Measurements from ENCODE around the gene SNED1. TPM values are rescaled to one million over a fixed set of nuclear protein-coding genes. Genes with fewer than 3 reads are reported as not detected.

Gene SNED1
- total RNA-seq, 3 donors from 2014 or later, result 27.1 to 46.9 (median 35.2) TPM

- Histone ChIP-seq H3K4me3 (no peak overlapping the region), H3K27me3 (no peaks in the 10 kb centered on the region), H3K27ac (no peak overlapping the region), H3K9me3 (no peaks in the 10 kb centered on the region), H3K36me3 (no peaks in the 10 kb centered on the region), H3K4me1 (no peaks in the 10 kb centered on the region)
- TF ChIP-seq POLR2AphosphoS5 (IDR thresholded peaks at IDR 0.05) (no peak), POLR2A (IDR thresholded peaks at IDR 0.05) (no peak)
- TF ChIP-seq, protein P1, sequence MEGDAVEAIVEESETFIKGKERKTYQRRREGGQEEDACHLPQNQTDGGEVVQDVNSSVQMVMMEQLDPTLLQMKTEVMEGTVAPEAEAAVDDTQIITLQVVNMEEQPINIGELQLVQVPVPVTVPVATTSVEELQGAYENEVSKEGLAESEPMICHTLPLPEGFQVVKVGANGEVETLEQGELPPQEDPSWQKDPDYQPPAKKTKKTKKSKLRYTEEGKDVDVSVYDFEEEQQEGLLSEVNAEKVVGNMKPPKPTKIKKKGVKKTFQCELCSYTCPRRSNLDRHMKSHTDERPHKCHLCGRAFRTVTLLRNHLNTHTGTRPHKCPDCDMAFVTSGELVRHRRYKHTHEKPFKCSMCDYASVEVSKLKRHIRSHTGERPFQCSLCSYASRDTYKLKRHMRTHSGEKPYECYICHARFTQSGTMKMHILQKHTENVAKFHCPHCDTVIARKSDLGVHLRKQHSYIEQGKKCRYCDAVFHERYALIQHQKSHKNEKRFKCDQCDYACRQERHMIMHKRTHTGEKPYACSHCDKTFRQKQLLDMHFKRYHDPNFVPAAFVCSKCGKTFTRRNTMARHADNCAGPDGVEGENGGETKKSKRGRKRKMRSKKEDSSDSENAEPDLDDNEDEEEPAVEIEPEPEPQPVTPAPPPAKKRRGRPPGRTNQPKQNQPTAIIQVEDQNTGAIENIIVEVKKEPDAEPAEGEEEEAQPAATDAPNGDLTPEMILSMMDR (IDR thresholded peaks at IDR 0.05), result no peak
- no peak for DNase-seq (ENCODE audit: low spot score in 2 of 2)
- intact Hi-C loops (cut with DNase I; ENCODE audit: low total_unique reads), result no loop called here
Measured at GRCh38 chr2:241108271-241109209, 110.1 kb downstream of the SNED1 start.

- Histone ChIP-seq H3K4me1 (no peaks in the 10 kb centered on the region), H3K36me3 (no peaks in the 10 kb centered on the region), H3K9me3 (no peaks in the 10 kb centered on the region), H3K27me3 (no peaks in the 10 kb centered on the region), H3K4me3 (no peak overlapping the region), H3K27ac (no peak overlapping the region)
- intact Hi-C loops (cut with DNase I; ENCODE audit: low total_unique reads), result no loop called here
- TF ChIP-seq POLR2A (IDR thresholded peaks at IDR 0.05), result no peak
- TF ChIP-seq, protein P1 (IDR thresholded peaks at IDR 0.05), result no peak
- TF ChIP-seq POLR2AphosphoS5 (IDR thresholded peaks at IDR 0.05), result no peak
- no peak for DNase-seq (ENCODE audit: low spot score in 2 of 2)
Measured at GRCh38 chr2:241109210-241110088, 111.0 kb downstream of the SNED1 start.

GRCh38 chr2:241110089-241110606, 111.7 kb downstream of the SNED1 start:
- Histone ChIP-seq H3K27ac (no peak overlapping the region), H3K36me3 (no peaks in the 10 kb centered on the region), H3K4me3 (no peak overlapping the region), H3K27me3 (no peaks in the 10 kb centered on the region), H3K4me1 (no peaks in the 10 kb centered on the region), H3K9me3 (no peaks in the 10 kb centered on the region)
- intact Hi-C loops (cut with DNase I; ENCODE audit: low total_unique reads), result no loop called here
- no peak for DNase-seq (ENCODE audit: low spot score in 2 of 2)
- TF ChIP-seq, protein P1 (IDR thresholded peaks at IDR 0.05), result no peak
- TF ChIP-seq POLR2AphosphoS5 (IDR thresholded peaks at IDR 0.05) (no peak), POLR2A (IDR thresholded peaks at IDR 0.05) (no peak)

DNA sequence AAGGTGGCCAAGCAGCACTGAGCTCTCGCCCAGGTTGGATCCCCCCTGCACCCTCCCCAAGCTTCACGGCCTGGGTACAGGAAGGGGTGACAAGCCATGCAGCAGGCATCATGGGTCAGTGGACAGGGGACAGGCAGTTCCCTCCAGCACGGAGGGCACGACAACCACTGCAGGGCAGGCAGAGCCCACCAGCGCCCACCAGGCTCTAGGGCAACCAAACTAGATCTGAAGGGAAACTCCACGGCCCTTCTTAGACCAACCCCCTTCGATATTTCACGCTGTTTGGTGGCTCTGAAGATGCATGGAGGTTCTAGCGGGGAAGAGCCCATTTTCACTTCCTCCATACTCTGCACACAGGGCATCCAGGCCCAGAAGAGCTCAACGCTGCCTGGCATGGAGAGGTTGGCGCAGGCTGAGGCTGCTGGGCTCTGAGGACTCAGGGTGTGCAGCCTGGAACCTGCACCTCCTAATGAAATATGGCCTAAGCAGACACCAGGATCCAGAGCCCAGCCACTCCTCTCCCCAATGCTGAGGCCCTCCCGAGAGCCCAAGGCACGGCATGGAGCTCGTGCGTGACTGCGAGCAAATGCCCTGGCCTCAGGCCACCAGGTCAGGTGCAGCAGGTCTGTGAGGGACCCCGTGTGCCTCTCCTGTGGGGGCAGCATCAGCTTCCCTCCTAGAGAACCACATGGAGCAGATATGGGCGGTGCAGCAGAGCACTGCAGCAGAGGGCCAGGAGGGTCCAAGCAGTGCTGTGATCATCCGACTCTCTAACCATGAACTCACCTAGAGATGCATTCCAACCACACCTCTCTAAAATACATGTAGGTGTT, 112.4 kb downstream of the SNED1 start:
- H3K4me3 ChIP-seq, result no peak overlapping the region
- no peak for TF ChIP-seq POLR2A (IDR thresholded peaks at IDR 0.05)
- TF ChIP-seq, protein P1 (IDR thresholded peaks at IDR 0.05), result no peak
- TF ChIP-seq POLR2AphosphoS5 (IDR thresholded peaks at IDR 0.05), result no peak
- intact Hi-C loops (cut with DNase I; ENCODE audit: low total_unique reads), result no loop called here
- no peak for DNase-seq (ENCODE audit: low spot score in 2 of 2)
- H3K9me3 ChIP-seq, result no peaks in the 10 kb centered on the region
- H3K4me1 ChIP-seq, result no peaks in the 10 kb centered on the region
- H3K27me3 ChIP-seq, result no peaks in the 10 kb centered on the region
- no peaks in the 10 kb centered on the region for H3K36me3 ChIP-seq
- no peak overlapping the region for H3K27ac ChIP-seq

Measured in breast epithelium (tissue), 4 donors.